Measurements from ENCODE around the gene TSPAN8. TPM values are rescaled to one million over a fixed set of nuclear protein-coding genes. Genes with fewer than 3 reads are reported as not detected.

TSPAN8 gene
- total and polyA plus RNA-seq, 4 donors: 5.0 to 18.6 (median 9.4) TPM

- no peak for DNase-seq
These were observed 22.6 kb downstream of the TSPAN8 start for GRCh38 chr12:71135077-71135811.

GRCh38 chr12:71134405-71134804 lies 23.4 kb downstream of the TSPAN8 start:
- DNase-seq: no peak
- WGBS, 2 donors: 13 to 35% methylated on average over 2 of the region's 2 CpGs
- H3K9ac ChIP-seq (ENCODE audit: insufficient read depth in 1 of 2, low read length in 2 of 2): no peak overlapping the region
- H3K9me3 ChIP-seq (ENCODE audit: control insufficient read depth in 4 of 4, insufficient read depth in 3 of 4, low read length in 3 of 4): no peaks in the 10 kb centered on the region
- ATAC-seq (ENCODE audit: insufficient read depth, low FRiP score): no peak
- H3K4me3 ChIP-seq: no peak overlapping the region
- peaks cover 0 to 7% (median 0%) of the 10 kb centered on the region in 5 donors for H3K4me1 ChIP-seq (ENCODE audit: control insufficient read depth in 5 of 5, insufficient read depth in 5 of 5, low read length in 5 of 5)
- TF ChIP-seq, protein P1, sequence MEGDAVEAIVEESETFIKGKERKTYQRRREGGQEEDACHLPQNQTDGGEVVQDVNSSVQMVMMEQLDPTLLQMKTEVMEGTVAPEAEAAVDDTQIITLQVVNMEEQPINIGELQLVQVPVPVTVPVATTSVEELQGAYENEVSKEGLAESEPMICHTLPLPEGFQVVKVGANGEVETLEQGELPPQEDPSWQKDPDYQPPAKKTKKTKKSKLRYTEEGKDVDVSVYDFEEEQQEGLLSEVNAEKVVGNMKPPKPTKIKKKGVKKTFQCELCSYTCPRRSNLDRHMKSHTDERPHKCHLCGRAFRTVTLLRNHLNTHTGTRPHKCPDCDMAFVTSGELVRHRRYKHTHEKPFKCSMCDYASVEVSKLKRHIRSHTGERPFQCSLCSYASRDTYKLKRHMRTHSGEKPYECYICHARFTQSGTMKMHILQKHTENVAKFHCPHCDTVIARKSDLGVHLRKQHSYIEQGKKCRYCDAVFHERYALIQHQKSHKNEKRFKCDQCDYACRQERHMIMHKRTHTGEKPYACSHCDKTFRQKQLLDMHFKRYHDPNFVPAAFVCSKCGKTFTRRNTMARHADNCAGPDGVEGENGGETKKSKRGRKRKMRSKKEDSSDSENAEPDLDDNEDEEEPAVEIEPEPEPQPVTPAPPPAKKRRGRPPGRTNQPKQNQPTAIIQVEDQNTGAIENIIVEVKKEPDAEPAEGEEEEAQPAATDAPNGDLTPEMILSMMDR (IDR thresholded peaks at IDR 0.05; ENCODE audit: control extremely low read depth, extremely low read depth): no peak
- H3K27me3 ChIP-seq (ENCODE audit: control insufficient read depth in 3 of 3, insufficient read depth in 3 of 3, low read length in 2 of 3): no peaks in the 10 kb centered on the region
- H3K27ac ChIP-seq (ENCODE audit: low read depth in 1 of 2, low read length in 1 of 2): no peak overlapping the region
- H3K36me3 ChIP-seq (ENCODE audit: control insufficient read depth in 4 of 4, insufficient read depth in 4 of 4, low read length in 4 of 4): no peaks in the 10 kb centered on the region

More at GRCh38 chr12:71135077-71135811, 22.6 kb downstream of the TSPAN8 start:
- 70 to 76% methylated on average over 2 of the region's 2 CpGs for WGBS, 2 donors
- H3K9ac ChIP-seq (ENCODE audit: insufficient read depth in 1 of 2, low read length in 2 of 2): no peak overlapping the region
- no peaks in the 10 kb centered on the region for H3K27me3 ChIP-seq (ENCODE audit: control insufficient read depth in 3 of 3, insufficient read depth in 3 of 3, low read length in 2 of 3)
- no peak overlapping the region for H3K4me3 ChIP-seq
- TF ChIP-seq, protein P1 (IDR thresholded peaks at IDR 0.05; ENCODE audit: control extremely low read depth, extremely low read depth): no peak
- H3K36me3 ChIP-seq (ENCODE audit: control insufficient read depth in 4 of 4, insufficient read depth in 4 of 4, low read length in 4 of 4): no peaks in the 10 kb centered on the region
- no peak for ATAC-seq (ENCODE audit: insufficient read depth, low FRiP score)
- H3K4me1 ChIP-seq (ENCODE audit: control insufficient read depth in 5 of 5, insufficient read depth in 5 of 5, low read length in 5 of 5): peaks cover 0 to 7% (median 0%) of the 10 kb centered on the region in 5 donors
- H3K9me3 ChIP-seq (ENCODE audit: control insufficient read depth in 4 of 4, insufficient read depth in 3 of 4, low read length in 3 of 4): no peaks in the 10 kb centered on the region
- no peak overlapping the region for H3K27ac ChIP-seq (ENCODE audit: low read depth in 1 of 2, low read length in 1 of 2)

DNA sequence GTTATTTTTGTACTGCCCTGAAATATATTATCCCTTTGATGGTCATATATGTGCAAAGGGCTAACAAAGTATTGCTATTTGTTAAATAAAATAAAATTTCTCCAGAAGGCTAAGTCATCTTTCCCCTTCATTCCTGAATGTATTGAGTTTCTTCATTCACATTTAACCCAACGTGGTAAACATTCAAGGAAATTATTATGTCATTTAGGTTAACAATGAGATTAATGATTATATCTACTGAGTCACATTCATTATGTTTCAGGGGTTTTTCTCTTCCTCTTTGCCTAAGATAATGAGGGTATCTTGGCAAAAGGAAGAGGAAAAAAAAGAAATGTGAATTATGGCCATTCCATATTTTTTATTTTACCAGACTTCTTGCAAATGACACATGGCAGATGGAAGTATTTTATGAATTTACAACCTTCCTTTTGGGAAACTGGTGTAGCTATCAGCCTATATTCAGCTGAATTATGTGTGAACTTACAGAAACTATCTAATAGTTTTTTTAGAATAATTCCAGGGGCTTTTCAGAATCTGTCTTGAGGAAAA lies 27.2 kb downstream of the TSPAN8 start:
- ATAC-seq (ENCODE audit: insufficient read depth, low FRiP score) (no peak), DNase-seq (peak in 1 of 3 donors; percentile 28)
- H3K4me3 ChIP-seq: no peak overlapping the region
- H3K27ac ChIP-seq (ENCODE audit: low read depth in 1 of 2, low read length in 1 of 2): no peak overlapping the region
- 16 to 22% methylated on average over 1 of the region's 1 CpG for WGBS, 2 donors
- TF ChIP-seq, protein P1 (IDR thresholded peaks at IDR 0.05; ENCODE audit: control extremely low read depth, extremely low read depth): no peak
- no peaks in the 10 kb centered on the region for H3K9me3 ChIP-seq (ENCODE audit: control insufficient read depth in 4 of 4, insufficient read depth in 3 of 4, low read length in 3 of 4)
- no peak overlapping the region for H3K9ac ChIP-seq (ENCODE audit: insufficient read depth in 1 of 2, low read length in 2 of 2)
- H3K36me3 ChIP-seq (ENCODE audit: control insufficient read depth in 4 of 4, insufficient read depth in 4 of 4, low read length in 4 of 4): no peaks in the 10 kb centered on the region
- peaks cover 0 to 11% (median 0%) of the 10 kb centered on the region in 5 donors for H3K4me1 ChIP-seq (ENCODE audit: control insufficient read depth in 5 of 5, insufficient read depth in 5 of 5, low read length in 5 of 5)
- H3K27me3 ChIP-seq (ENCODE audit: control insufficient read depth in 3 of 3, insufficient read depth in 3 of 3, low read length in 2 of 3): no peaks in the 10 kb centered on the region

Data from lung (tissue), 12 donors.